C1 segment of cervical spinal cord (tissue), 14 donors: ENCODE data around the gene WDR41.
"Not testable (repeated sequence)": the region's sequence is repeated elsewhere in the genome, so short reads cannot be mapped to it uniquely, and the experiment has no call there.

Source experiments
- DNase-seq, 14 donors: peaks; one replicate each; lab custom pipeline; 2025; lab: John Stamatoyannopoulos, UW

WDR41 gene, protein sequence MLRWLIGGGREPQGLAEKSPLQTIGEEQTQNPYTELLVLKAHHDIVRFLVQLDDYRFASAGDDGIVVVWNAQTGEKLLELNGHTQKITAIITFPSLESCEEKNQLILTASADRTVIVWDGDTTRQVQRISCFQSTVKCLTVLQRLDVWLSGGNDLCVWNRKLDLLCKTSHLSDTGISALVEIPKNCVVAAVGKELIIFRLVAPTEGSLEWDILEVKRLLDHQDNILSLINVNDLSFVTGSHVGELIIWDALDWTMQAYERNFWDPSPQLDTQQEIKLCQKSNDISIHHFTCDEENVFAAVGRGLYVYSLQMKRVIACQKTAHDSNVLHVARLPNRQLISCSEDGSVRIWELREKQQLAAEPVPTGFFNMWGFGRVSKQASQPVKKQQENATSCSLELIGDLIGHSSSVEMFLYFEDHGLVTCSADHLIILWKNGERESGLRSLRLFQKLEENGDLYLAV

DNA sequence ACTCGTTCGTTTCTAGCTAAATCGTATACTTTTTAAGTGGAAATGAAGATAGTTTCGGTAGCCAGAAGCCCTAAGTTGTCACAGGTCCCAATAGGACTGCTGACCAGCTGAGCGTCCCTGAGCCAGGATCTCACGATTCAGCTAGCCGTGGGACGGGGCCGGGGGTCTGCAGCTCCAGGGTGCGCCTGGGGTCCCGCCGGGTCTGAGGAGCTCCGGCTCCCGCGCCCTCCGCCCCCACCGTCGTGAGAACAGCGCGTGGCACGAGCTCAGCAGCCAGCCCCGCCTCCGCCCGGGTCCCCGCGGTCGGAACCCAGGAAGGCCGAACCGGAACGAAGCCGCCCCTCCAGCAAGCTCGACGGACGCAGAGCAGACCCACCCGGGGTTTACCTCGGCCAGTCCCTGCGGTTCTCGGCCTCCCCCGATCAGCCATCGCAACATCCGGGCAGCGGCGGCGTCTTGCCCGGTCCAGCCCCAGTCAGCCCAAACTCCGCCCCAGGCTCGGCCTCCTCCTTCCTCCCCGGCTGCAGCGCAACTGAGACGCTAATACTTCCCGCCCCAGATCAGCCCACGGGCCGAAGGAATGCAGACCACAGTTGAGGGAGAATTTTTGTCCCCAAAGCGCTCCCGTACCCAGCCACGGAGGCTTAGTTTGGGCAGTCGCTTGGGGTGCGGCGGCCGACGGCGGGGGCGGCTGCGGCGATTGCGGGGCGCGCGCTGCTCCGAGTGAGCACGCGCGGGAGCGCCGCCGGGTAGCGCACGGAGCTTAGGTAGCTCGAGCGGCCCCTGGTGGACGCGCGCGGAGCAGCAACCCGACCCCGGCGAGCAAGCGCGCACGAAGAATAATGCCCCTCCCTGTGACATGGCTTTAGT, at the start of gene WDR41:
Gene WDR41, minus strand, starts transcription at position 534 of the 870 bp plus-strand sequence. Its CDS starts 96 bp downstream, at position 438.
- peak; percentile 59 to 99 (median 90) for DNase-seq

DNA sequence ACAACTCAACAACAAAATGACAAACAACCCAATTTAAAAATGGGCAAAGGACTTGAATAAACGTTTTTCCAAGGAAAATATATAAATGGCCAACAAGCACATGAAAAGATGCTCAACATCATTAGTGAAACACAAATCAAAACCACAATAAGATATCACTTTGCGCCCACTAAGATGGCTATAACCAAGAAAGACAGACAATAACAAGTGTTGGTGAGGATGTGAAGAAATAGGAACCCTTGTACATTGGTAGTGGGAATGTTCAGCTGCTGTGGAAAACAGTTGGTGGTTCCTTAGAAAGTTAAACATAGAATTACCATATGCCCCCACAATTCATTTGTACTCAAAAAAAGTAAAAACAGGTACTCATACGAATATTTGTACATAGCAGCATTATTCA, 39.2 kb upstream of the WDR41 start:
- DNase-seq: no peak

DNA sequence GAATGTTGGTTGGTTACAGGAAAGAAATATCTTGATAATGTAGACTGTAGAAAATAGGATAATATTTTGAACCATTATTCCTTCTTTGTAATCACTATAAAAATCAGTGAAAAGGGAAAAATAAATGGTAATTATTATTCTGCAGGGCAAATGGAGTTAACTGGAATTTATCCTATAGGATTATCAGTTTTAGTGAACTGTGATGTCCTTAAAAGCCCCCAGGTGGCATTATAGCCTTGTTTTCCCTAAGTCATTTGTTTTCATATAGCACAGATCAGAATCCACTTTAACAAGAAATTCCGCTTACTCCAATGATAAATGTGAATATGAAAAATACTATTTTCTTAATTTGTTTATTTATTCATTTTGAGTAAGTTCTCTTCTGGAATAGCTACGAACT, 26.2 kb upstream of the WDR41 start:
- DNase-seq: no peak

DNA sequence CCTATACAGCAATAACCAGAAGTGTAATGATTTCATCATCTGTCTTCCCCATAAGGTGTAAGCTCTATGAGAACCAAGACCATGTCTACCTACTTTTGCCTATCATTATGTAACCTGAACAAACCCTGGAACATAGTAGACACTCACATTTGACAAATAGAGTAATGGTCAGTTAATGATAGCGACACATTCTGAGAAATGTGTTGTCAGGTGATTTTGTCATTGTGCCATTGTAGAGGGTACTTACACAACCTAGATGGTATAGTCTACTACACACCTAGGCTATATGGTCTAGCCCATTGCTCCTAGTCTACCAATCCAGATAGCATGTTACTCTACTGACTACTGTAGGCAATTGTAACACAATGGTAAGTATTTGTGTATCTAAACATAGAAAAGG, 22.3 kb upstream of the WDR41 start:
- no peak for DNase-seq

DNA sequence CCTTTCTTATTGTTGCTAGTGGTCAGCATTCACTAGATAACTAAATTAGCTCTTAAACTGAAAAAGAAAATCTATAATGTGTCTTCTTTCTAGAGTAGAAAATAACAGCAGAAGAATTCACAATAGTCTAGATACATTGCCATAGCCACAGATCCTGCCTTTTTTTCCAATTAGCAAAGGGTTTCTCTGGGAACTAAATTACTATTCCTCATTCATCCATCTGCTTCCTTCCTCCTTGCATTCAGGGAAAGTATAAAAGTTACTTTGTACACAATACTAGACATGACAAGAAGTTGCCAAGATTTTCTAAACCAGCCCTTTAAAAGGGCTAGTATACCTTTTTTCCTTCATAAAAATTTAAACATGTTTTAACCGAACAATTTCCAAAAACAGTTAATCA, 21.2 kb upstream of the WDR41 start:
- no peak for DNase-seq

DNA sequence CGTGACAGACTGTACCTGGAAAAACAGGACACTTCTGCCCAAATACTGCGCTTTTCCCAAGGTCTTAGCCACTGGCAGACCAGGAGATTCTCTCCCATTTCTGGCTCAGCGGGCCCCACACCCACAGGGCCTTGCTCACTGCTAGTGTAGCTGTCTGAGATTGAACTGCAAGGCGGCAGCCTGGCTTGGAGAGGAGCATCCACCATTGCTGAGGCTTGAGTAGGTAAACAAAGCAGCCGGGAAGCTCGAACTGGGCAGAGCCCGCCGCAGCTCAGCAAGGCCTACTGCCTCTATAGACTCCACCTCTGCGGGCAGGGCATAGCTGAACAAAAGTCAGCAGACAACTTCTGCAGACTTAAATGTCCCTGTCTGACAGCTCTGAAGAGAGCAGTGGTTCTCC, 9.0 kb upstream of the WDR41 start:
- not testable (repeated sequence) for DNase-seq

DNA sequence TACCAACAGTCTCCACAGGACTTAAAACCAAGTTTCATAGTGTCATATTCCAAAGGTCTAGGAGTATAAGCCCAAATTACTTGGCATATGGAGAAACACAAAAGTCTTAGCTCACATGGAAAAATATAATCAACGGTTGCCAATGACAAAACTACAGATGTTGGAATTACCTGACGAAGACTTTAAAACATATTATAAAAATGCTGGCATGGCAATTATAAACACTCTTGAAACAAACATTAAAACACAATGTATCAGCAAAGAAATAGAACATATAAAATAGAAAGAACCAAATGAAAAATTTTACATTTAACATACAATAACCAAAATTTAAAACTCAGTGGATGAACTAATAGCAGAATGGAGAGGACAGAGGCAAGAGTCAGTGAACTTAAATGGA, 7.9 kb upstream of the WDR41 start:
- no peak for DNase-seq

DNA sequence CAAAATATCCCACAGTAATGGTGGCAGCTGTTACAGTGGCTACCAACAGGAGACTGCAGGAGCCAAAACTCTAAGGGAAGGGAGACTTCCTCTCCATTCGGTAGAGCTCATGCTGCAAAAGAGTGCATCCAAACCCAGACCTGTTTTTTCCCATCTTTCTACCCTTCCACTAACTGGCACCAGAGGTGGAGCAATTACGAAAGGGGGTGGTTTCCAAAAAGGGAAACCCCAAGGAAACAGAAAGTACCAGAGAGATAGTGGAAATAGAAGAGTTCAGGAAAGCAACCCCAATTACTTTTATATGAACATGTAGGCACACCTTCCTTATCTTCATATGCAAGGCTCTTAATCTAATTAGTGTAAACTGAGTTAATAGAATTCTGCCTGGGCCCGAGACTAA, 7.3 kb upstream of the WDR41 start:
- DNase-seq: no peak

DNA sequence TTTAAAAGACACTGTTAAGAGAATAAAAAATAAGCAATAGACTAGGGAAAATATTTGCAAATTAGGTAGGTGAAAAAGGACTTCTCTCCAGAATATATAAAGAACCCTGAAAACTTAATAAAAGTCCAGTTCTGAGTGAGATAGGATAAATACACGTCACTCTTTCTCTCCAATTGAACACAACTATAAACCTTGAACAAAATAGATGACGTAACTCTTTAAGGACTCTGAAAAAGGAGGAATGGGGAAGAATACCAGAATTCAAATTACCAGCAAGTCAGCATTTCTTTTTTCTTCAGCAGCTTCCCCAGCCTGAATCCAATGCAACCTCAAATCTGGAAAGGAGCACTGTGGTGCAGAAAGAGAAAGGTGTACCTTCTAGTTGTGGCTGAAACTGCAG, 6.8 kb upstream of the WDR41 start:
- no peak for DNase-seq

DNA sequence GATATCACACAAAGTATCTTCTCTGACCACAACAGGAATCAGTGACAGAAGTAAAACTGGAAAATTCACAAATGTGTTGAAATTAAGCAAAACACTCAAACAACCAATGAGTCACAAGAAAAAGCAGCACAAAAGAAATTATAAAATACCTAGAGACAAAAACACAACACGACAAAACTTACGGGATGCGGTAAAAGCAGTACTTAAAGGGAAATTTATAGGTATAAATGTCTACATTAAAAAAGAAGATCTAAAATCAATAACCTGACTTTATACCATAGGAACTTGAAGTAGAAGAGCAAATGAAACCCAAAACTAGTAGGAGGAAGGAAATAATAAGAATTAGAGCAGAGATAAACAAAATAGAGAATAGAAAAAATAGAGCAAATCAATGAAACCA, 2.8 kb upstream of the WDR41 start:
- no peak for DNase-seq

DNA sequence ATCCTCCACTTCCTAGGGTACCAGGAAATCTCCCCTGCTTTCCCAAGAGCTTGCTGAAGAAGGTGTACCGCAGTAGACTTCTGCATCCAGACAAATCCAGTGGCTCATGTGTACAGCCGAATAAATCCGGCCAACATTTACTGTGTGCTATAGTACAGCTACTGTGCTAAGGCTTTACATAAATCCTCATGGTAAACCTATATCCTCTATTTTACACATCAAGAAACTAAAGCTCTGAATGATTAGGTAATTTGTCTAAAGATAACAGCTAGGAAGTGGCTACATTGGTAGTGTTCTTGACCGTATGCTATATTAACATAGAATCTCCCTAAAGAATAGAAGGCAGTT, 511 bp upstream of the WDR41 start:
- DNase-seq: no peak

DNA sequence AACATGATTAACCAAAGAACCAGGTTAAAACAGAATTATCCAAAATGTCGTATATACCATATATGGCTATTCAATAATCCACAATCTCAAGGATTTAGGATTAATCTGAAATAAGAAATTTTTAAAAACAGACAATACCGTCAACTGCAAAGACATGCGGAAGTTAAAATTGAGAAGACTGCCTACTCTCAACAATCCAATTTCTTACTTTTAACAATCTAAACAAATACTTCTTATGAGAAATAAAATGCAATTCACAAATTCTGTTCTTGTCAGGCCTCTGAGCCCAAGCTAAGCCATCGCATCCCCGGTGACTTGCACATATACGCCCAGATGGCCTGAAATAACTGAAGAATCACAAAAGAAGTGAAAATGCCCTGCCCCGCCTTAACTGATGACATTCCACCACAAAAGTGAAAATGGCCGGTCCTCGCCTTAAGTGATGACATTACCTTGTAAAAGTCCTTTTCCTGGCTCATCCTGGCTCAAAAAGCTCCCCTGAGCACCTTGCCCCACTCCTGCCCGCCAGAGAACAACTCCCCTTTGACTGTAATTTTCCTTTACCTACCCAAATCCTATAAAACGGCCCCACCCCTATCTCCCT, 1.3 kb downstream of the WDR41 start:
- peak in 2 of 14 donors; percentile 0 to 5 for DNase-seq

DNA sequence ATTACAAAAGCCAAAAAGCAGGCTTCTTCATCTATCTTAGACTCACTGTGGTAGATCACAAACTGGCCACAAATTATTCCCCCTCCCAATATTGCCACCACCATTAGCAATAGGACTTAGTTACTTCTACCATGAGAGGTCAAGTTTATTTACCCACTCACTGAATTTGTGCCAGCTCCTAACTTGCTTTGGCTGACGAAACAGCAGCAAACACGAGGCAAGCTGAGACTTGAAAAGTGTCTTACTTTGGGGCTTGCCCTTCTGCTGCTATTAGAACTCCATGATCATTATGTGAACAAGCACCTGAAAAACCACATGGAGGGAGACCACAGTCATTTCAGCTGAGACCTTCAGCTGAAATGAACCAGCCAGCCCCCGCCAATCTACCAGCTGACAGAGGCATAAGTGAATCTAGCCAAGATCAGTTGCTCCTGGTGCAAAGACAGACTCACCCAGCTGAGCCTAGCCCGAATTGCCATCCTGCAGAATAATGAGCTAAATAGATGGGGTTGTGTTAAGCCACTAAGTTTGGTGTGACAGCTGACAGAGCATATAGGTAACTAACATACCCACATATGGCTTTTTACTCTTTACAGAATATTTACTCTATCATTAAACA, 5.7 kb downstream of the WDR41 start:
- no peak for DNase-seq

DNA sequence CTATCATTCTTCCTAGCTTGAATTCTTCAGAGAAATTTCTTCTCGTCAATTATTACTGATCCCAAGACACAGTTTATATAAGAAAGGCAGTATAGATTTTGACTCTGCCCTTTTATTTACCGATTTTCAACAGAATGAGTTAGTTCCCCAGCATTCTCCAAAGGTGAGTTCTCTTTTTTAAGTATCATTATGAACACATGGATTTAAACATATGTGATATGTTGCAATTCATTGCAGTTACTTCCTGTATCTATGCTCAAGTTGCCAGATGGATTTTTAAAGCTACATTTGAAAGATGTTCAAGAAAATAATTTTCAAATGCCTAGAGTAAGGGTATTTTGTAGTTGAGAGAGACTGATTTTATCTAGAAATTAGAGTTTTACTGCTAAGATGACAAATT, 8.4 kb downstream of the WDR41 start:
- DNase-seq: no peak

DNA sequence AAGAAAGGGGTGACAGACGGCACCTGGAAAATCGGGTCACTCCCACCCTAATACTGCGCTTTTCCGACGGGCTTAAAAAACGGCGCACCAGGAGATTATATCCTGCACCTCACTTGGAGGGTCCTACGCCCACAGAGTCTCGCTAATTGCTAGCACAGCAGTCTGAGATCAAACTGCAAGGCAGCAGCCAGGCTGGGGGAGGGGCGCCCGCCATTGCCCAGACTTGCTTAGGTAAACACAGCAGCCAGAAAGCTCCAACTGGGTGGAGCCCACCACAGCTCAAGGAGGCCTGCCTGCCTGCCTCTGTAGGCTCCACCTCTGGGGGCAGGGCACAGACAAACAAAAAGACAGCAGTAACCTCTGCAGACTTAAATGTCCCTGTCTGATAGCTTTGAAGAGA, 17.1 kb downstream of the WDR41 start:
- DNase-seq: not testable (repeated sequence)

DNA sequence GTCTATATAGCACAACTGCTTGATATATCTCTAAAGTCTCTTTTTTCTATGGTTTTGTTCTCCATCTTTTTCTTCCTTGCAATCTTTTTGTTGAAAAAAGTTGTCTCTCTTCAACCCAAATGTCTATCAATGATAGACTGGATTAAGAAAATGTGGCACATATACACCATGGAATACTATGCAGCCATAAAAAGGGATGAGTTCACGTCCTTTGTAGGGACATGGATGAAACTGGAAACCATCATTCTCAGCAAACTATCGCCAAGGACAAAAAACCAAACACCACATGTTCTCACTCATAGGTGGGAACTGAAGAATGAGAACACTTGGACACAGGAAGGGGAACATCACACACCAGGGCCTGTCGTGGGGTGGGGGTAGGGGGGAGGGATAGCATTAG, 23.2 kb downstream of the WDR41 start:
- not testable (repeated sequence) for DNase-seq

DNA sequence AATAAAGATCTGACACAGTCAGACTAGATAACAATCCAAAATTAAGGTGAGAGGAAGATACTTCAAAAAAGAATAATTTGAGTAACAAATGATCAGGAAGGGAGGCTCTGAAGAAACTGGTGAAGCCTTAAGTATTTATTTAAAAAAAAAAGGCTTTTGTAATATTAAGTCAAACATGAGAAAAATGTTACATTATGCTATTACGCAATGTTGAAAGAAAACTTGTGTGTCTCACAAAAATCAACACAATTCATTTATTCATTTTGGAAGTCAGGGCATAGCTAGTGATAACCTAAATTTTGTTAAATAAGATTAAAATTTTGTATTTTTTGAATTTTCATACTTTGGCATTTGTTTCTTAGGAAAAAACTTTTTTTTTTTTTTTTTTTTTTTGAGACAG, 28.2 kb downstream of the WDR41 start:
- no peak for DNase-seq

DNA sequence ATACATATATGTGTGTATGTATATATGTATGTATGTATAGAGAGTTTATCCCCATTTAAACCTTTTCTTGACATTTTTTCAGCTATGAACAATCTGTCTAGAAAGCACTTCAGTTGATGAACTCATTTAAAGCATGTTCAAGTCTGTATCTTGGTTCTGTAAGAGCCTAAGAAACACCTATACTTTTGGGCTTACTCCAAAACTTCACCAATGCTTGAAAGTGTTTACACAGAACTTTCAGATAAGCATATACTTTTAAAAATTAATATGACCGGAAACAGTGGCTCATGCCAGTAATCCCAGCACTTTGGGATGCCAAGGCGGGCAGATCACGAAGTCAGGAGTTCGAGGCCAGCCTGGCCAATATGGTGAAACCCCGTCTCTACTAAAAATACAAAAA, 30.8 kb downstream of the WDR41 start:
- no peak for DNase-seq

DNA sequence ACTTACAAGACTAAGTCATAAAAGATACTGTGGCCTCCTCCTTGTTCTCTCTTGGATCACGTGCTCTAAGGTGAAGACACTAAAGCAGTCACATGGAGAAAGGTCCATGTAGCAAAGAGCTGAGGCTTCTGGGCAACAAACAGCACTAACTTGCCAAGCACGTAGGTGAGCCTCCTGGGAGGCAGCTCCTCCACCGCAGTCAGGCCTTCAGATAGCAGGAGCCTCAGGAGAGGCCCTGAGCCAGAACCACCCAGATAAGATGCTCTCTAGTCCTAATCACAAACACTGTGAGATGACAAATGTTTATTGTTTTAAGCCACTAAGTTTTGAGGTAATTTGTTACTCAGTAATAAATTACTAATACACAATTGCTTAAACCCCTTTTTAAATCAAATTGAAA, 38.0 kb downstream of the WDR41 start:
- DNase-seq: no peak

DNA sequence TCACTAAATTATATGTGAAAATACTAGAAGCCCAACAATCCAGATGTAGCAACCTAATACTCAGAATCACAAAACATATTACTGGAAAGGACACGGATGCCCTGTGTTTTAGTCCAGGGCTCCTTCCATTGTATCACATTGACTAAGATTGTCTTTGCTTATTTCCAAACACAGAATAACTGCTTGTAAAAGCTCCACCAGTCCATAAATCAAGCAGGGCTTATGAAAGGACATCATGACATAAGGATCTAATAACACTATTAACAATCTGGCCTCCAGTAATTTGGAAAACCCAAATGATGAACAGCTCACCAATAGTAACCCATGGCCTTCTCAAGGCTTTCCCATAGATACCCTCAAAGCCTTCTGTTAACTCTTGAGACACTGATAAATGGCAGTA, 39.8 kb downstream of the WDR41 start:
- DNase-seq: no peak

DNA sequence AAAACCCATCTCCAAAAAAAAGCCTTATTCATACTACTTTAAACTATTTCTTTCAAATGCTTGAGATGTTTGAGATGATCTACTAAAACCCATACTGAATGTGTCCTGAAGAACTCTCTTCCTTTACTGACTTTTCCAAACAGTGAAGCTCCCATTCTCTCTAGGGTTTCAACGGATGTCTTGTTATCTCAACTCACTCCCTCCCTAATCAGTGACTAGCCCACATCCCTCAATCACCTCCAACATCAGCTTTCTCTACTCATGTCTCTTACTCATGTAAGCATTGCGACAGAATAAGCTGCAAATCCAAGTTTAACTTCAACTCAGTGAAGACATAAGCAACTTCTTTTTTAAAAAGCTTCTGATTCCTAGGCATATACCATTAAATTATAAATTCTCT, 42.1 kb downstream of the WDR41 start:
- no peak for DNase-seq

DNA sequence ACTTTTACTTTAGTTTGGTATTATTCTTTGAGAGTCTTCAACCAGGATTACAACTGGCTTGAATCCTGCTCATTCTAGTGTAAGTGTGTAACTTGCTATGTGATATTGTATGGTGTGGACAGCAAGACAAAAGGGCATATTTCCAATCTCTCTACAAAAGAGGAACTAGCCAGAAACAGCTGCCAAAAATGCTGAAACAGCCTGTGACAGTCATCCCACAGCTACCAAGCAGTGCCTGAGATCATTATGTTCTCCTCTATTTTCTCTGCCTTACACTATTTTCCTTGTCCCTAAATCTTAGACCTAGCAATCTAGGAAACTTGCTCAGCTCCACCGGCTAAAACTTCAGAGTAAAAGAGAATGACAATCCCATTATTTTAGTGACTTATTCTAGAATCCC, 42.8 kb downstream of the WDR41 start:
- DNase-seq: peak in 1 of 14 donors; percentile 14
